Measurements from ENCODE around the gene RBMS2.
"Not testable (repeated sequence)": the region's sequence is repeated elsewhere in the genome, so short reads cannot be mapped to it uniquely, and the experiment has no call there.

RBMS2 gene

DNA sequence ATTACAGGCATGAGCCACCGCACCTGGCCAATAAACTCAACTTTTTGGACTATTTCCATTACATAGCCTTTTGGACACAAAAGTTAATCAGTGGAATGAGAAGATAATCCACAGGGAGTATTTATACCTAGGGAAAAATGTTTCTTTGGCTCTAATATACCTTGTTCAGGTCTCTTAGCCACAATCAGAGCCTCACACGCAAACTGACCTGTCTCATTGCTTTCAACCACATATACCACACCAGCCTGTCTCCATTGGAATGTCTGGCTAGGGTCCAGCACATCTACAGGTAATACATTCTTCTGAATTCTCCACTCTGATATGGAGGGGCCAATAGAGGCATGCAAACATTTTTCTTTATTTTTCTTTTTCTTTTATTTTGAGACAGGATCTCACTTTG is 3.8 kb upstream of the RBMS2 start:
- no peak for DNase-seq (ENCODE audit: low read depth in 2 of 2)

- no peak for DNase-seq (ENCODE audit: low read depth in 2 of 2)
These were observed 3.0 kb upstream of the RBMS2 start for GRCh38 chr12:56518570-56518969.

DNA sequence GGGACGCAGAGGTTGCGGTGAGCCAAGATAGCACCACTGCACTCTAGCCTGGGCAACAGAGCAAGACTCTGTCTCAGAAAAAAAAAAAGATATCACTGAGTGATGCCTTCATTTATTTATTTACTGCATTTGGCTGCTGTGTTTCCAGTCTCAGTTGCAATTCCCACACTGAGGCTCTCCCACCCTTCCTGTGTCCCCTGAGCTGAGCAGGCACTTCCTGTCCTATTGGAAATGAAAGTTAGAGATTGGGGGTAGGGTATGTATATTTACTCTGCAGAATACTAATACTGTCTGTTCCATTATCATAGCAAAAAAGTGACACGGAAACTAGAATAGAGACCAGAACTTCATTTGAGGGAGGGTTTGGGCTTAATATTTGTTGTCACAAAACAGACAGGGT is 1.6 kb upstream of the RBMS2 start:
- no peak for DNase-seq (ENCODE audit: low read depth in 2 of 2)

GRCh38 chr12:56520506-56520905 is 1.1 kb upstream of the RBMS2 start:
- no peak for DNase-seq (ENCODE audit: low read depth in 2 of 2)

DNA sequence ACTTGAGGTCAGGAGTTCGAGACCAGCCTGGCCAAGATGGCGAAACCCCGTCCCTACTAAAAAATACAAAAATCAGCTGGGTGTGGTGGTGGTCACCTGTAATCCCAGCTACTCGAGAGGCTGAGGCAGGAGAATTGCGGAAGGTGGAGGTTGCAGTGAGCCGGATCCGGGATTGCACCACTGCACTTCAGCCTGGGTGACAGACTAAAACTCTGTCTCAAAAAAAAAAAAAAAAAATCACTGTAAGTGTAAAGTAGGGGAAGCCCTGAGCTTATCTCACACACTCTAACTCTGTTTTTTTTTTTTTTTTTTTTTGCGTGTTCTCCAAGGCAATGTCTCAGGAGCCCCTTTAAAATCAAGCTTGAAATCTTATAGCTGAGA is 421 bp upstream of the RBMS2 start:
- DNase-seq (ENCODE audit: low read depth in 2 of 2): no peak

DNA sequence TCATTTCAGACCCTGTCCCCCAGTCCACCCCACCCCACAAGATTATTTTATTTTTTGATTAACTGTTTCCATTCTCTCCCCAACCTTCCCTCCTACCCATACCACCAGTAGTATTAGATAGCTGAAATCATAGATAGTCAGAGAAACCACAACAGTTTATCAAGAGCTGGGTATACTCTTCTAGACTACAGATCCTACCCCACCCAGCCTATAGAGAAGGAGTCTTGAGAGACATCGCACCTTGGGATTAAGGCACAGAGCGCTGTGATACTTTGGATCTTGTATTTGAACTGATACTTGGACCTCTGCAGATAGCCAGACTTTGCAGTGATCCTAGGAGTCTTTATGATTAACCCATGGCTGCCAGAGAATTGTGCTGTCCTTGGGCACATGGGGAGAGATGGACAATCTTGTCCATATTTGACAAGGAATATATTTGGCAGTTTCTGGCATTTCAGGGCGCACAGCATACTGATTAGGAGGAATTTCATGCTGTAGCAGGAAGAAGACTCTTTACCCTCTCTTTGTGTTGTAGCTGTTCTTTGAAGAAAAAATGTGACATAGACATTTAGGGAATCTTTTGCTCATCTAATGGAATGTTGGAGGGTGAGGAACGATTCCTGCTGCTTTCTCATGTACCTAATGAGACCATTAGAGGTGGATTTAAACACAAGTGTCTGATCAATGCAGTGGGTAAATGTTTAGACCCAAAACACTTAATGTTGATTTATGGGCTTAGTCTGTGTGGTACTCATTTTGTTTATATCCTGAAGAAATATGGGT is 982 bp downstream of the RBMS2 start:
- DNase-seq (ENCODE audit: low read depth in 2 of 2): no peak

DNA sequence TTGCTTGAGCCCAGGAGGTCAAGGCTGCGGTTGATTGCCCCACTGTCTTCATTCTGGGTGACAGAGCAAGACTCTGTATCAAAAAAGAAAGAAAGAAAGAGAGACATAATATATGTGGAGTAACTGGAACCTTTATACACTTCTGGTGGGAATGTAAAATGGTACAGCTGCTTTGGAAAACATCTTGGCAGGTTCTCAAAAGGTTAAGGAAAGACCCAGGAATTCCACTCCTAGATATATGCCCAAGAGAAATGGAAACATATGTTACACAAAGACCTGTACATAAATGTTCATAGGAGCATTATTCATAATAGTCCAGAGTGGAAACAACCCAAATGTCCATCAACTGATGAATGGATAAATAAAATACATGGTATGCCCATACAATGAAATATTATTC is 7.2 kb downstream of the RBMS2 start:
- DNase-seq (ENCODE audit: low read depth in 2 of 2): no peak

DNA sequence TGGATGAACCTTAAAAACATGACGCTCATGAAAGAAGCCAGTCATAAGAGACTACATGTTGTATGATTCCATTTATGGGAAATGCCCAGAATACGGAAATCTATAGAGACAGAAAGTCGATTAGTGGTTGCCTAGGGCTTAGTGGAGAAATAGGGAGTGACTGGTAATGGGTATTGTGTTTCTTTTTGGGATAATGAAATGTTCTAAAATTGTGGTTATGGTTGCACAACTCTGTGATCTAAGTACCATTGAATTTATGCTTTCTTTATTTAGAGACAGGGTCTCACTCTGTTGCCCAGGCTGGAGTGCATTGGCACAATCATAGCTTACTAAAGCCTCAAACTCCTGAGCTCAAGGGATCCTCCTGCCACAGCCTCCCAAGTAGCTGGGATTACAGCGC is 8.0 kb downstream of the RBMS2 start:
- DNase-seq (ENCODE audit: low read depth in 2 of 2): no peak

DNA sequence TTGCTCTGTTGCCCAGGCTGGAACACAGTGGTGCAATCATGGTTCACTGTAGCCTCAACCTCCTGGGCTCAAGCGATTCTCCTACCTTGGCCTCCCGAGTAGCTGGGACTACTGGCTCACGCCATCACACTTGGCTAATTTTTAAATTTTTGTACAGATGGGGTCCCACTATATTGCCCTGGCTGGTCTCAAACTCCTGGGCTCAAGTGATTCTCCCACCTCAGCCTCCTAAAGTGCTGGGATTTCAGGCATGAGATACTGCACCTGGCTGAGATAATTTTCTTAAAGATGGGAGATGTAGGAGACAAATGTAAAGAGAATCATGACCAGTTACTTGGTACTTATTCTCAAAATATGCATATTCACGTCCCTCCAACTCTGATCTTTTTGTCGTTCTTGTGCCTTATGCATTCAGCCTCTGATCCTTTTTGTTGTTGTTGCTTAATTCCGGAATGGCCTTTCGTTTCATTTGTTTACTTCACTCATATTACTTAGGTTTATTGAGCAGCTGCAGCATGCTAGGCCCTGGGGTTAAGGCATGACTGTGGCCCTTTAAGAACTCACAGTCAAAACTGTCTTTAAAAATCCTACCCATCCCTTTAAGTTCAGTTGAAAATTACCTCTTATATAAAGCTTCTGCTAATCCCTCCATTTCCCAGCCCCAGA is 8.9 kb downstream of the RBMS2 start:
- no peak for DNase-seq (ENCODE audit: low read depth in 2 of 2)

DNA sequence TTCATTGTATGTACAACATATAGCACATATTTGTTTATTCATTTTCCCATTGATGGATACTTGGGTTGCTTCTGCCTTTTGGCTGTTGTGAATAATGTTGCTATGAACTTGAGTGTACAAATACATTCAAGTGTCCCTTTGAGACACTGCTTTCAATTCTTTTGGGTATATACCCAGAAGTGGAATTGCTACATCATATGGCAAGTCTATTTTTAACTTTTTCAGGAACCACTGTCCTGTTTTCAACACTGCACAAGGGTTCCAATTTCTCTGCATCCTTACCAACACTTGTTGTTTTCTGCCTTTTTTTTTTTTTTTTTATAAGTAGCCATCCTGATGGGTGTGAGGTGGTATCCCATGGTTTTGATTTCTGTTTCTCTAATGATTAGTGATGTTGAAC is 15.9 kb downstream of the RBMS2 start:
- DNase-seq (ENCODE audit: low read depth in 2 of 2): no peak

DNA sequence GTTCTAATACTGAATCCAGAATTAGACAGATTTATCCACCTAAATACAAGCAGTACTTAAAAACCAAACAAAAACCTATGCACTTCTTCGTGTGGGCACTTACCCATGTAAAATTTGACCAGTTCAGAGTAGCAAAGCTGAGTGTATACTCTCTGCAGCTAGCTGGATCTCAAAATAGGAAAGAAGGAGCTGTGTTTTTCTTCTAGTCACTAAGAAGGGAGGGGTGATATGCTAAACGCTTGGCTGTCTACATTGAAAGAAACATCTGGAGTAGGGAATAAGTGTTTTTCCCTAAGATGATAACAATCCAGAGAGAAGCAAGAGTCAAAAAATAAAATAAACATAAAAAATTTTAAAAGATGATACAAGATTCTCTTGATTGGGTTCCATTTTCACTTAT is 20.0 kb downstream of the RBMS2 start:
- DNase-seq (ENCODE audit: low read depth in 2 of 2): no peak

- DNase-seq (ENCODE audit: low read depth in 2 of 2): no peak
These were observed 20.5 kb downstream of the RBMS2 start for GRCh38 chr12:56542164-56542563.

DNA sequence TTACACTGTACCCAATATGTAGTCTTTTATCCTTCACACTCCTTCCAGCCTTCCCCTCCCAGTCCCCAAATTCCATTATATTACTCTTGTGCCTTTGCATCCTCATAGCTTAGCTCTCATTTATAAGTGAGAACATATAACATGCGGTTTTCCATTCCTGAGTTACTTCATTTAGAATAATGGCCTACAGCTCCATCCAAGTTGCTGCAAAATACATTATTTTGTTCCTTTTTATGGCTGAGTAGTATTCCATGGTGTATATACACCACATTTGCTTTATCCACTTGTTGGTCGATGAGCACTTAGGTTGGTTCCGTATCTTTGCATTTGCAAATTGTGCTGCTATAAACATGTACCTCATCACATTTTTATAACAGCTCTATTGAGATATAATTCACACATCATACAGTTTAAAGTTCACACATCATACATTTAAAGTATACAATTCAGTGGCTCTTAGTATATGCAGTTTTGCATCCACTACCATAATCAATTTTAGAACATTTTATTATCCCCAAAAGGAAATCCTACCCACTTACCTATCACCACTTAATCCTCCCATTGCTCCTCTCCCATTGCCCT is 23.5 kb downstream of the RBMS2 start:
- no peak for DNase-seq (ENCODE audit: low read depth in 2 of 2)

DNA sequence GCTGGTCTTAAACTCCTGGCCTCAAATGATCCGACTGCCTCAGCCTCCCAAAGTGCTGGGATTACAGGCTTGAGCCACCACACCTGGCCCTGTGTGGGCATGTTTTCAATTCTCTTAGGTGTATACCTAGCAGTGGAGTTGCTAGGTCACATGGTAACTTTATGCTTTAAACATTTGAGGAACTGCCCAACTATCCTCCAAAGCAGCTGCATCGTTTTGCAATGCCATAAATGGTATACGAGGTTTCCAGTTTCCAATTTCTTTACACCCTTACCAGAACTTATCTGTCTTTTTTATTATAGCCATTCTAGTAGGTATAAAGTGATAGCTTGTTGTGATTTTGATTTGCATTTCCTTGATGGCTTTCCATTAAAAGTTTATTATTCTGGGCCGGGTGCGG is 25.1 kb downstream of the RBMS2 start:
- no peak for DNase-seq (ENCODE audit: low read depth in 2 of 2)

GRCh38 chr12:56551070-56551469 is 29.4 kb downstream of the RBMS2 start:
- no peak for DNase-seq (ENCODE audit: low read depth in 2 of 2)

DNA sequence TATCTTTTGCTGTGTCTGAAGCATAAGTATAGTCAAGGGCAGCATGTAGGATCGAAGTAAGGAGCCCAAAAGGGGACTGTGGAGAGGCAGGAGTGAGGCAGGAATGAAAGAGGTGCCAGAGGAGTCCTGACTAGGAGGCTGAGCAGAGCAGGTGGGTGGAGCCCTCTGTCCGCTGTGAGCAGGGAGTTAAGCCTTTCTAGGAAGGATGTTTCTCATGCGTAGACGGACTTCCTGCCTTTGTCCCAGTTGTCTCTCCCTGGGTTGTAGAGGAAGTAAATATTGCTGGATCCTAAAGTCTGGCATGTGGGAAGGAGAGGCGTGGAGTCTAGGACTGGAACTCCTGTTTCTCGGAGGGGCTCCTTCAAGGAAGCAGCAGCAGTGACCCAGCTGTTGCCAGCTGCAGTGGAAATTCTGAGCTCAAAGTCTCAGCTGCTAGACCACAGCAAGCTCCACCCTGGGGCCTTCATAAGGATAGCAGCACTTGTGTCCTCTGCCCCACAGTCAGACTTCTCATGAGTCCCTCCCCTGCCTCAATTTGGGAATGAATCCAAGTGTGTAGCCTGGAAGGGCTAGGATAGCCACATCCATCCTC is 44.0 kb downstream of the RBMS2 start:
- DNase-seq (ENCODE audit: low read depth in 2 of 2): no peak

GRCh38 chr12:56568146-56568545 is 46.5 kb downstream of the RBMS2 start:
- DNase-seq (ENCODE audit: low read depth in 2 of 2): no peak

- DNase-seq (ENCODE audit: low read depth in 2 of 2): no peak
These were observed 49.5 kb downstream of the RBMS2 start for GRCh38 chr12:56571121-56571520.

DNA sequence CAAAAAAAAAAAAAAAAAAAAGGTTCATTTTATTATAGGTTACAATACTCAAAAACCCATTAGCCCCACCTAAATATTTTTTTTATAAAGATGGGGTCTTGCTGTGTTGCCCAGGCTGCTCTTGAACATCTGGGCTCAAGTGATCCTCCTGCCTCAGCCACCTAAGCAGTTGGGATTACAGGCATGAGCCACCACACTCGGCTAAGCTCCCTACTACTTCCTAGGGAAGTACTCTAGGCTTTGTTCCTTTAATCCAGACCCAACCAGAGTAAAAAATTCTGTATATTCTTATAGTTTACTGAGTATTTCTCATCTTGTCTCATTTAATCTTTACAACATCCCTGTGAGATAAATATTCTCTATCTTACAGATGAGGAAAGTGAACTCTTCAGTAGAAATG is 50.7 kb downstream of the RBMS2 start:
- no peak for DNase-seq (ENCODE audit: low read depth in 2 of 2)

DNA sequence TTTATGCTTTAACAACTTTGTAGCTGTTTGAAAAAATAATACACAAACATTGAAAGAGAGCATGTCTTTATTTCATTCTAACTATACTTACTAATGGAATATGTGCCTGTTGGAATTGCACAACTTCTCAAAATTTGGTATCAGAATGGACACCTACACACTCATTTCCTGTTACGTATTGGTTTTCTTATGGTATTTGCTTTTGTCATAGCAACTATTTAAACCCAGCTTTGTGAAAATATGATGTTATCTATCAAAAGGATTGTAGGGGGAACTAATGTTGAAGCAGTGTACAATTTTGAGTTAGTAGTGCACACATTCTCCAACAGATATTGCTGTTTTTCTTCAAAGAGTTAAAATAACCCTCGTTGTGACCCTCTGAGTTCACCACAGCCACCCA is 52.6 kb downstream of the RBMS2 start:
- DNase-seq (ENCODE audit: low read depth in 2 of 2): no peak

- not testable (repeated sequence) for DNase-seq (ENCODE audit: low read depth in 2 of 2)
These were observed 55.6 kb downstream of the RBMS2 start for GRCh38 chr12:56577248-56577647.

DNA sequence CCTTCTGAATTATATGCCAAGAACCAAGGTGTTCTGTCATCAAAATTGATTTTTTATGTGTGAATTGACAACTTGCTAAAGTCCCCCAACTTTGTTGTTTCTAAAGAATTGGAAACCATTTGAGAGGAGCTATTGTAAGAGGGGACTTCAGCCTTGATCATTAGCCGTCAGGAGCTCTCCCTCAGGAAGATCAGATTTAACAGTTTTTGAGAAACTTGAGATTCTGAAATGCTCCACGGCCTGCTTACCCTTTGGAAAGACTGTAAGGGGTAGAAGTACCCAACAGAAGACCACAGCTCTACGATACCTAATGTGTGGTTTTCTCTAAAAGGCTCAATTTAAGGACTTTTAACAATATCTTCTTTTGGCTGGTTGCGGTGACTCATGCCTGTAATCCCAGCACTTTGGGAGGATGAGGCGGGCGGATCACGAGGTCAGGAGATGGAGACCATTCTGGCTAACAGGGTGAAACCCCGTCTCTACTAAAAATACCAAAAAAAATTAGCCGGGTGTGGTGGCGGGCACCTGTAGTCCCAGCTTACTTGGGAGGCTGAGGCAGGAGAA is 57.4 kb downstream of the RBMS2 start:
- no peak for DNase-seq (ENCODE audit: low read depth in 2 of 2)
